ENCODE measurements around the gene BRME1.
A peak's percentile ranks its signal among the peaks of the same experiment; 100 is the strongest.

Gene BRME1

GRCh38 chr19:13887517-13887916, 18.4 kb downstream of the BRME1 start:
- peak; percentile 46 for DNase-seq (ENCODE audit: low read depth)

GRCh38 chr19:13887018-13887436, 18.9 kb downstream of the BRME1 start:
- DNase-seq (ENCODE audit: low read depth) = no peak

- DNase-seq (ENCODE audit: low read depth) = no peak
Measured at GRCh38 chr19:13885826-13886365, 20.0 kb downstream of the BRME1 start.

GRCh38 chr19:13884726-13885591, 21.0 kb downstream of the BRME1 start:
- DNase-seq (ENCODE audit: low read depth) = no peak

GRCh38 chr19:13883516-13884064, 22.3 kb downstream of the BRME1 start:
- no peak for DNase-seq (ENCODE audit: low read depth)

- no peak for DNase-seq (ENCODE audit: low read depth)
Measured at GRCh38 chr19:13882836-13883235, 23.1 kb downstream of the BRME1 start.

- no peak for DNase-seq (ENCODE audit: low read depth)
Measured at GRCh38 chr19:13882419-13882795, 23.5 kb downstream of the BRME1 start.

- no peak for DNase-seq (ENCODE audit: low read depth)
Measured at GRCh38 chr19:13881692-13882418, 24.1 kb downstream of the BRME1 start.

- no peak for DNase-seq (ENCODE audit: low read depth)
Measured at GRCh38 chr19:13881251-13881691, 24.6 kb downstream of the BRME1 start.

GRCh38 chr19:13880059-13881043, 25.6 kb downstream of the BRME1 start:
- DNase-seq (ENCODE audit: low read depth) = peak; percentile 93

- no peak for DNase-seq (ENCODE audit: low read depth)
Measured at GRCh38 chr19:13877303-13877702, 28.6 kb downstream of the BRME1 start.

- no peak for DNase-seq (ENCODE audit: low read depth)
Measured at GRCh38 chr19:13876834-13877233, 29.1 kb downstream of the BRME1 start, which contains the start of gene NANOS3. TSS of gene NANOS3 (plus strand) at chr19:13877134. CDS start at chr19:13877249, 115 bp downstream.

GRCh38 chr19:13875824-13876223, 30.1 kb downstream of the BRME1 start:
- DNase-seq (ENCODE audit: low read depth) = no peak

GRCh38 chr19:13873834-13874515, 31.9 kb downstream of the BRME1 start:
- no peak for DNase-seq (ENCODE audit: low read depth)

GRCh38 chr19:13872695-13873389, 33.1 kb downstream of the BRME1 start:
- no peak for DNase-seq (ENCODE audit: low read depth)

GRCh38 chr19:13872339-13872694, 33.6 kb downstream of the BRME1 start:
- DNase-seq (ENCODE audit: low read depth) = no peak

GRCh38 chr19:13870873-13871272, 35.0 kb downstream of the BRME1 start:
- no peak for DNase-seq (ENCODE audit: low read depth)

GRCh38 chr19:13869281-13869680, 36.6 kb downstream of the BRME1 start:
- no peak for DNase-seq (ENCODE audit: low read depth)

- DNase-seq (ENCODE audit: low read depth) = no peak
Measured at GRCh38 chr19:13868663-13869062, 37.3 kb downstream of the BRME1 start.

- no peak for DNase-seq (ENCODE audit: low read depth)
Measured at GRCh38 chr19:13866463-13867046, 39.4 kb downstream of the BRME1 start.

Data from GM04504 (cell line).